Measurements from ENCODE around the gene NAA10. TPM values are rescaled to one million over a fixed set of nuclear protein-coding genes. Genes with fewer than 3 reads are reported as not detected.

Gene NAA10
- total RNA-seq, 1 experiment from 2014 or later: 246 TPM

DNA sequence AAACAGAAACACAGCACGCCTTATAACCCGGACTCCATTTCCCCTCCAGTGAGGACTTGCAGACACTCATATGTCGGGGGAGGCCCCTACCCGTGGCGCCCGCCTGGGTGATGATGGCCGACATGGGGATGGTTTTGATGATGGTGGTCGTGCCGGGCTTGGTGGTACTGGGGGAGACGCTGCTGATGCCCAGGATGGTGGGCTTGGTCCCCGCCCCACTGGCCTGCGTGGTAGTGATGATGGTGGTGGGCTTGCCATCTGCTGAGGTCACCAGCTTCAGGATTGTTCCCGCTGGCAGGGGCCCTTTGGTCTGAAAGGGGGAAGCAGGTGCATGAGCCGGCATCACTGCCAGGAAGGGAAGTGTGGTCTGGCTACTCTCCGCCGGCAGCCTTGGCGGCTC lies 22.4 kb upstream of the NAA10 start:
- no peak for ATAC-seq
- in situ Hi-C loops (cut with HindIII; ENCODE audit: low pct_unique_long_range_greater_than_20kb, low sequenced_read_pairs): no loop called here
- Histone ChIP-seq H3K36me3 (ENCODE audit: control insufficient read depth, insufficient read depth, low read length) (peaks cover 8% of the 10 kb centered on the region), H3K4me1 (ENCODE audit: control insufficient read depth, insufficient read depth, low read length) (no peaks in the 10 kb centered on the region), H3K9me3 (ENCODE audit: control insufficient read depth, insufficient read depth, low read depth, low read length) (no peaks in the 10 kb centered on the region), H3K27ac (ENCODE audit: low read length) (no peak overlapping the region), H3K27me3 (ENCODE audit: control insufficient read depth, insufficient read depth, low read length) (no peaks in the 10 kb centered on the region), H3K4me3 (ENCODE audit: low read depth in 2 of 2, low read length in 2 of 2) (no peak overlapping the region)
- DNase-seq (ENCODE audit: low read depth, low spot score): no peak
- ChIA-PET POLR2A (interaction anchor here (0.5 kb wide), 1 partner anchor 18 kb away, joined by 12 read pairs; no protein-coding TSS in a partner anchor), CTCF (no interaction called here)
- TF ChIP-seq SIN3A (IDR thresholded peaks at IDR 0.05; ENCODE audit: borderline replicate concordance, insufficient read depth, low read depth, low read length): no peak
- BruUV-seq (replicated peaks): no TSS peak
- intact Hi-C loops (cut with micrococcal nuclease; ENCODE audit: unreplicated experiment): no loop called here

DNA sequence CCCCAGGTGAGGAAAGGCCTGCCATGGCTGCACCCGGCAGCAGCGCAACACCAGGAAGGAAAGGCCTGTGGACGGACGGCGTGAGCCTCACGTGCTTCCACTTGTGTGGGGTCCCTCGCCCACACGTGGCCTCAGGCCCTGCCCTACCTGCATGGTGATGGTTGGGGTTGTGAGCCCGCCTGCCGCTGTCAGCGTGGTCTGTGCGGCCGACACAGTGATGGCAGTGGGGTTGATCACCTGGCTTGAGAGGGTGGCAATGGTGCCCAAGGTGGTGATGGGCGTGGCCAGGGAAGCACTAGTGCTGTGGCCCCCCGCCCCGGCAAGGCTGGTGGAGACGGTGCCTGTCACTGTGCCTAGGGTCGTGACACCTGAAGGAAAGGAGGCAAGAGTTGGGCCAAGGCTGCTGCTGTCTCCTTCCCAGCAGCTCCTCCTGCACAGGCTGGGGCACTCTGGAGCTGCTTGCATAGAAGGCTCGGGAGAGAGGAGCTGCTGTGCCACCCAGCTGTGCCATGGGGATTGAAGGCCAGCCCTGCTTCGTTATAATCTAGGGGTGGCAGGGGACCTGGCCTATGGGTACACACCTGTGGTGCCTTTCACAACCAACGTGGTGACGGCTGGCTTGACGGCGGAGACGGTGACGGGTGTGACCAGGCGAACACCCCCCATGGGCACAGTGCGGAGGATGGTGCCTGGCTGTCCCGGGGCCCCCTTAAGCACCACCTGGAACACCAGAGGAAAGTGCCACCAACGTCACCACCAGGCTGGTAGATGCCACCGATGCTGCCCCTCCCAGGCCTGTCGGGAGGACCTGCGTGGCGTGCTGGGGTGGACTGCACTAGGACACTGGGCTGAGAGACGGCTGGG lies 21.4 kb upstream of the NAA10 start:
- H3K9me3 ChIP-seq (ENCODE audit: control insufficient read depth, insufficient read depth, low read depth, low read length): no peaks in the 10 kb centered on the region
- no peak for TF ChIP-seq POLR2AphosphoS5 (IDR thresholded peaks at IDR 0.05; ENCODE audit: low read depth, low read length)
- TF ChIP-seq SIN3A (IDR thresholded peaks at IDR 0.05; ENCODE audit: borderline replicate concordance, insufficient read depth, low read depth, low read length): no peak
- TF ChIP-seq TCF7L2 (IDR thresholded peaks at IDR 0.05; ENCODE audit: low read depth, low read length): no peak
- TF ChIP-seq, protein P1, sequence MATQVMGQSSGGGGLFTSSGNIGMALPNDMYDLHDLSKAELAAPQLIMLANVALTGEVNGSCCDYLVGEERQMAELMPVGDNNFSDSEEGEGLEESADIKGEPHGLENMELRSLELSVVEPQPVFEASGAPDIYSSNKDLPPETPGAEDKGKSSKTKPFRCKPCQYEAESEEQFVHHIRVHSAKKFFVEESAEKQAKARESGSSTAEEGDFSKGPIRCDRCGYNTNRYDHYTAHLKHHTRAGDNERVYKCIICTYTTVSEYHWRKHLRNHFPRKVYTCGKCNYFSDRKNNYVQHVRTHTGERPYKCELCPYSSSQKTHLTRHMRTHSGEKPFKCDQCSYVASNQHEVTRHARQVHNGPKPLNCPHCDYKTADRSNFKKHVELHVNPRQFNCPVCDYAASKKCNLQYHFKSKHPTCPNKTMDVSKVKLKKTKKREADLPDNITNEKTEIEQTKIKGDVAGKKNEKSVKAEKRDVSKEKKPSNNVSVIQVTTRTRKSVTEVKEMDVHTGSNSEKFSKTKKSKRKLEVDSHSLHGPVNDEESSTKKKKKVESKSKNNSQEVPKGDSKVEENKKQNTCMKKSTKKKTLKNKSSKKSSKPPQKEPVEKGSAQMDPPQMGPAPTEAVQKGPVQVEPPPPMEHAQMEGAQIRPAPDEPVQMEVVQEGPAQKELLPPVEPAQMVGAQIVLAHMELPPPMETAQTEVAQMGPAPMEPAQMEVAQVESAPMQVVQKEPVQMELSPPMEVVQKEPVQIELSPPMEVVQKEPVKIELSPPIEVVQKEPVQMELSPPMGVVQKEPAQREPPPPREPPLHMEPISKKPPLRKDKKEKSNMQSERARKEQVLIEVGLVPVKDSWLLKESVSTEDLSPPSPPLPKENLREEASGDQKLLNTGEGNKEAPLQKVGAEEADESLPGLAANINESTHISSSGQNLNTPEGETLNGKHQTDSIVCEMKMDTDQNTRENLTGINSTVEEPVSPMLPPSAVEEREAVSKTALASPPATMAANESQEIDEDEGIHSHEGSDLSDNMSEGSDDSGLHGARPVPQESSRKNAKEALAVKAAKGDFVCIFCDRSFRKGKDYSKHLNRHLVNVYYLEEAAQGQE (IDR thresholded peaks at IDR 0.05; ENCODE audit: insufficient read depth in 1 of 2, low read depth in 2 of 2, low read length in 1 of 2): no peak
- TF ChIP-seq, protein P2, sequence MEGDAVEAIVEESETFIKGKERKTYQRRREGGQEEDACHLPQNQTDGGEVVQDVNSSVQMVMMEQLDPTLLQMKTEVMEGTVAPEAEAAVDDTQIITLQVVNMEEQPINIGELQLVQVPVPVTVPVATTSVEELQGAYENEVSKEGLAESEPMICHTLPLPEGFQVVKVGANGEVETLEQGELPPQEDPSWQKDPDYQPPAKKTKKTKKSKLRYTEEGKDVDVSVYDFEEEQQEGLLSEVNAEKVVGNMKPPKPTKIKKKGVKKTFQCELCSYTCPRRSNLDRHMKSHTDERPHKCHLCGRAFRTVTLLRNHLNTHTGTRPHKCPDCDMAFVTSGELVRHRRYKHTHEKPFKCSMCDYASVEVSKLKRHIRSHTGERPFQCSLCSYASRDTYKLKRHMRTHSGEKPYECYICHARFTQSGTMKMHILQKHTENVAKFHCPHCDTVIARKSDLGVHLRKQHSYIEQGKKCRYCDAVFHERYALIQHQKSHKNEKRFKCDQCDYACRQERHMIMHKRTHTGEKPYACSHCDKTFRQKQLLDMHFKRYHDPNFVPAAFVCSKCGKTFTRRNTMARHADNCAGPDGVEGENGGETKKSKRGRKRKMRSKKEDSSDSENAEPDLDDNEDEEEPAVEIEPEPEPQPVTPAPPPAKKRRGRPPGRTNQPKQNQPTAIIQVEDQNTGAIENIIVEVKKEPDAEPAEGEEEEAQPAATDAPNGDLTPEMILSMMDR (IDR thresholded peaks at IDR 0.05): no peak
- no peak; the same call in 1 of the 2 replicates for ATAC-seq
- ChIA-PET CTCF (no interaction called here), POLR2A (no interaction called here)
- in situ Hi-C loops (cut with HindIII; ENCODE audit: low pct_unique_long_range_greater_than_20kb, low sequenced_read_pairs) (no loop called here), intact Hi-C loops (cut with micrococcal nuclease; ENCODE audit: unreplicated experiment) (no loop called here)
- peaks cover 2% of the 10 kb centered on the region for H3K36me3 ChIP-seq (ENCODE audit: control insufficient read depth, insufficient read depth, low read length)
- DNase-seq (ENCODE audit: low read depth, low spot score): no peak
- H3K27me3 ChIP-seq (ENCODE audit: control insufficient read depth, insufficient read depth, low read length): no peaks in the 10 kb centered on the region
- no peak overlapping the region for H3K27ac ChIP-seq (ENCODE audit: low read length)
- H3K4me3 ChIP-seq (ENCODE audit: low read depth in 2 of 2, low read length in 2 of 2): no peak overlapping the region
- BruUV-seq (replicated peaks): no TSS peak
- H3K4me1 ChIP-seq (ENCODE audit: control insufficient read depth, insufficient read depth, low read length): no peaks in the 10 kb centered on the region

GRCh38 chrX:153955228-153955732 lies 20.4 kb upstream of the NAA10 start:
- Histone ChIP-seq H3K36me3 (ENCODE audit: control insufficient read depth, insufficient read depth, low read length) (peaks cover 2% of the 10 kb centered on the region), H3K4me1 (ENCODE audit: control insufficient read depth, insufficient read depth, low read length) (no peaks in the 10 kb centered on the region), H3K4me3 (ENCODE audit: low read depth in 2 of 2, low read length in 2 of 2) (no peak overlapping the region), H3K9me3 (ENCODE audit: control insufficient read depth, insufficient read depth, low read depth, low read length) (no peaks in the 10 kb centered on the region), H3K27me3 (ENCODE audit: control insufficient read depth, insufficient read depth, low read length) (no peaks in the 10 kb centered on the region), H3K27ac (ENCODE audit: low read length) (no peak overlapping the region)
- DNase-seq (ENCODE audit: low read depth, low spot score) (no peak), ATAC-seq (peak; percentile 4)
- TF ChIP-seq SIN3A (IDR thresholded peaks at IDR 0.05; ENCODE audit: borderline replicate concordance, insufficient read depth, low read depth, low read length): no peak
- TF ChIP-seq, protein P1 (IDR thresholded peaks at IDR 0.05; ENCODE audit: insufficient read depth in 1 of 2, low read depth in 2 of 2, low read length in 1 of 2): no peak
- TF ChIP-seq, protein P2 (IDR thresholded peaks at IDR 0.05): no peak
- no peak for TF ChIP-seq TCF7L2 (IDR thresholded peaks at IDR 0.05; ENCODE audit: low read depth, low read length)
- no peak for TF ChIP-seq POLR2AphosphoS5 (IDR thresholded peaks at IDR 0.05; ENCODE audit: low read depth, low read length)
- no TSS peak for BruUV-seq (replicated peaks)
- ChIA-PET CTCF (no interaction called here), POLR2A (no interaction called here)
- intact Hi-C loops (cut with micrococcal nuclease; ENCODE audit: unreplicated experiment): no loop called here
- in situ Hi-C loops (cut with HindIII; ENCODE audit: low pct_unique_long_range_greater_than_20kb, low sequenced_read_pairs): no loop called here

Measured in Panc1 (cell line).